H1 (cell line): ENCODE results near the gene ZNF484. TPM values are rescaled to one million over a fixed set of nuclear protein-coding genes. Genes with fewer than 3 reads are reported as not detected.

Experiments used
- POLR2AphosphoS5 ChIP-seq: IDR thresholded peaks from 2 replicates; pipeline ENCODE4 v1.6.1; 2011; ENCODE audit warnings: low read depth, low read length
- polyA plus RNA-seq, 7 experiments: library from polyadenylated mRNA; depleted of rRNA in 3 of 7; stranded (reverse) in 5 of 7; unstranded in 2 of 7; fragments of >200 nt in 5 of 7; fragments of 200-250 nt in 2 of 7; gene quantifications; 1 replicate in 5 of 7; 2 replicates in 1 of 7; 4 replicates in 1 of 7; pipeline versions ENCODE4 v1.2.1 to v1.2.3, GENCODE V29; 2011 to 2013; ENCODE audit warnings: missing spikeins in 2 of 7, mixed read lengths in 2 of 7
- total RNA-seq: library from RNA; stranded (reverse); fragmentation: NEBNext Ultra II Directional; extraction: Animal tissue kit (Norgen Biotek cat#: 25700); gene quantifications from 2 replicates; pipeline ENCODE4 v1.2.1, GENCODE V29; 2021
- TF ChIP-seq, protein P1 (sequence below): fragments of 300-600 bp; sonication (generic); IDR thresholded peaks from 2 replicates; pipeline ENCODE4 v1.7.1; 2012; ENCODE audit warnings: low read length, moderate library complexity, mild to moderate bottlenecking, inconsistent platforms; ENCODE audit not compliant: insufficient replicate concordance
- TF ChIP-seq, protein P2 (sequence below): IDR thresholded peaks from 2 replicates; pipeline ENCODE4 v1.6.1; 2011; ENCODE audit warnings: low read length, improper control_type of control experiment

Gene ZNF484
- total and polyA plus RNA-seq, 2 of the 8 experiments (the other 6 are each of a cell fraction or from before 2014, with no cell fraction given): 1.3 to 11.5 TPM

DNA sequence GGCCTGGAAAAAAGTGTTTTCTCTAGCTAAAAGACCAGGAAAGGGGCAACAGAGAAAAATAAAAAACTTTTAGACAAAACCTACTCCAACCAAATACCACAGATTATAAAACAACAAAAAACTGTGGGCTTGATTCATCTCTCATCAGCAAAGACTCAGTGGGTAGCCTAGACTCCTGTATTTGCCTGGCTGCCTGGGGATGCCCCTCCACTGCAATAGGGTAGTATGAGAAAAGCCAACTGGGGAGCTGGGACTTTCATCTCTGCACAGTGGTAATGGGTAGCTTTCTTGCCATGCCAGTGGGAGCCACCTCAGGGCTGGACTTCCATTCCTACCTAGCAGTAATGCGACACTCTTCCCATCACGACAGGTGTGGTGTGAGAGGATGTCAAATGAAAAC is 7.5 kb downstream of the ZNF484 start (continued):
- TF ChIP-seq, protein P1, sequence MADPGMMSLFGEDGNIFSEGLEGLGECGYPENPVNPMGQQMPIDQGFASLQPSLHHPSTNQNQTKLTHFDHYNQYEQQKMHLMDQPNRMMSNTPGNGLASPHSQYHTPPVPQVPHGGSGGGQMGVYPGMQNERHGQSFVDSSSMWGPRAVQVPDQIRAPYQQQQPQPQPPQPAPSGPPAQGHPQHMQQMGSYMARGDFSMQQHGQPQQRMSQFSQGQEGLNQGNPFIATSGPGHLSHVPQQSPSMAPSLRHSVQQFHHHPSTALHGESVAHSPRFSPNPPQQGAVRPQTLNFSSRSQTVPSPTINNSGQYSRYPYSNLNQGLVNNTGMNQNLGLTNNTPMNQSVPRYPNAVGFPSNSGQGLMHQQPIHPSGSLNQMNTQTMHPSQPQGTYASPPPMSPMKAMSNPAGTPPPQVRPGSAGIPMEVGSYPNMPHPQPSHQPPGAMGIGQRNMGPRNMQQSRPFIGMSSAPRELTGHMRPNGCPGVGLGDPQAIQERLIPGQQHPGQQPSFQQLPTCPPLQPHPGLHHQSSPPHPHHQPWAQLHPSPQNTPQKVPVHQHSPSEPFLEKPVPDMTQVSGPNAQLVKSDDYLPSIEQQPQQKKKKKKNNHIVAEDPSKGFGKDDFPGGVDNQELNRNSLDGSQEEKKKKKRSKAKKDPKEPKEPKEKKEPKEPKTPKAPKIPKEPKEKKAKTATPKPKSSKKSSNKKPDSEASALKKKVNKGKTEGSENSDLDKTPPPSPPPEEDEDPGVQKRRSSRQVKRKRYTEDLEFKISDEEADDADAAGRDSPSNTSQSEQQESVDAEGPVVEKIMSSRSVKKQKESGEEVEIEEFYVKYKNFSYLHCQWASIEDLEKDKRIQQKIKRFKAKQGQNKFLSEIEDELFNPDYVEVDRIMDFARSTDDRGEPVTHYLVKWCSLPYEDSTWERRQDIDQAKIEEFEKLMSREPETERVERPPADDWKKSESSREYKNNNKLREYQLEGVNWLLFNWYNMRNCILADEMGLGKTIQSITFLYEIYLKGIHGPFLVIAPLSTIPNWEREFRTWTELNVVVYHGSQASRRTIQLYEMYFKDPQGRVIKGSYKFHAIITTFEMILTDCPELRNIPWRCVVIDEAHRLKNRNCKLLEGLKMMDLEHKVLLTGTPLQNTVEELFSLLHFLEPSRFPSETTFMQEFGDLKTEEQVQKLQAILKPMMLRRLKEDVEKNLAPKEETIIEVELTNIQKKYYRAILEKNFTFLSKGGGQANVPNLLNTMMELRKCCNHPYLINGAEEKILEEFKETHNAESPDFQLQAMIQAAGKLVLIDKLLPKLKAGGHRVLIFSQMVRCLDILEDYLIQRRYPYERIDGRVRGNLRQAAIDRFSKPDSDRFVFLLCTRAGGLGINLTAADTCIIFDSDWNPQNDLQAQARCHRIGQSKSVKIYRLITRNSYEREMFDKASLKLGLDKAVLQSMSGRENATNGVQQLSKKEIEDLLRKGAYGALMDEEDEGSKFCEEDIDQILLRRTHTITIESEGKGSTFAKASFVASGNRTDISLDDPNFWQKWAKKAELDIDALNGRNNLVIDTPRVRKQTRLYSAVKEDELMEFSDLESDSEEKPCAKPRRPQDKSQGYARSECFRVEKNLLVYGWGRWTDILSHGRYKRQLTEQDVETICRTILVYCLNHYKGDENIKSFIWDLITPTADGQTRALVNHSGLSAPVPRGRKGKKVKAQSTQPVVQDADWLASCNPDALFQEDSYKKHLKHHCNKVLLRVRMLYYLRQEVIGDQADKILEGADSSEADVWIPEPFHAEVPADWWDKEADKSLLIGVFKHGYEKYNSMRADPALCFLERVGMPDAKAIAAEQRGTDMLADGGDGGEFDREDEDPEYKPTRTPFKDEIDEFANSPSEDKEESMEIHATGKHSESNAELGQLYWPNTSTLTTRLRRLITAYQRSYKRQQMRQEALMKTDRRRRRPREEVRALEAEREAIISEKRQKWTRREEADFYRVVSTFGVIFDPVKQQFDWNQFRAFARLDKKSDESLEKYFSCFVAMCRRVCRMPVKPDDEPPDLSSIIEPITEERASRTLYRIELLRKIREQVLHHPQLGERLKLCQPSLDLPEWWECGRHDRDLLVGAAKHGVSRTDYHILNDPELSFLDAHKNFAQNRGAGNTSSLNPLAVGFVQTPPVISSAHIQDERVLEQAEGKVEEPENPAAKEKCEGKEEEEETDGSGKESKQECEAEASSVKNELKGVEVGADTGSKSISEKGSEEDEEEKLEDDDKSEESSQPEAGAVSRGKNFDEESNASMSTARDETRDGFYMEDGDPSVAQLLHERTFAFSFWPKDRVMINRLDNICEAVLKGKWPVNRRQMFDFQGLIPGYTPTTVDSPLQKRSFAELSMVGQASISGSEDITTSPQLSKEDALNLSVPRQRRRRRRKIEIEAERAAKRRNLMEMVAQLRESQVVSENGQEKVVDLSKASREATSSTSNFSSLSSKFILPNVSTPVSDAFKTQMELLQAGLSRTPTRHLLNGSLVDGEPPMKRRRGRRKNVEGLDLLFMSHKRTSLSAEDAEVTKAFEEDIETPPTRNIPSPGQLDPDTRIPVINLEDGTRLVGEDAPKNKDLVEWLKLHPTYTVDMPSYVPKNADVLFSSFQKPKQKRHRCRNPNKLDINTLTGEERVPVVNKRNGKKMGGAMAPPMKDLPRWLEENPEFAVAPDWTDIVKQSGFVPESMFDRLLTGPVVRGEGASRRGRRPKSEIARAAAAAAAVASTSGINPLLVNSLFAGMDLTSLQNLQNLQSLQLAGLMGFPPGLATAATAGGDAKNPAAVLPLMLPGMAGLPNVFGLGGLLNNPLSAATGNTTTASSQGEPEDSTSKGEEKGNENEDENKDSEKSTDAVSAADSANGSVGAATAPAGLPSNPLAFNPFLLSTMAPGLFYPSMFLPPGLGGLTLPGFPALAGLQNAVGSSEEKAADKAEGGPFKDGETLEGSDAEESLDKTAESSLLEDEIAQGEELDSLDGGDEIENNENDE: no peak
- TF ChIP-seq, protein P2, sequence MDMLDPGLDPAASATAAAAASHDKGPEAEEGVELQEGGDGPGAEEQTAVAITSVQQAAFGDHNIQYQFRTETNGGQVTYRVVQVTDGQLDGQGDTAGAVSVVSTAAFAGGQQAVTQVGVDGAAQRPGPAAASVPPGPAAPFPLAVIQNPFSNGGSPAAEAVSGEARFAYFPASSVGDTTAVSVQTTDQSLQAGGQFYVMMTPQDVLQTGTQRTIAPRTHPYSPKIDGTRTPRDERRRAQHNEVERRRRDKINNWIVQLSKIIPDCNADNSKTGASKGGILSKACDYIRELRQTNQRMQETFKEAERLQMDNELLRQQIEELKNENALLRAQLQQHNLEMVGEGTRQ: no peak
- TF ChIP-seq POLR2AphosphoS5: no peak
